H1 (cell line): ENCODE results near the gene POLR2M. TPM values are rescaled to one million over a fixed set of nuclear protein-coding genes. Genes with fewer than 3 reads are reported as not detected.

ENCODE experiments used
- BRCA1 ChIP-seq: IDR thresholded peaks from 2 replicates; pipeline ENCODE4 v1.6.1; 2012; ENCODE audit warnings: low read depth, low read length, improper control_type of control experiment
- CEBPB ChIP-seq: IDR thresholded peaks from 2 replicates; pipeline ENCODE4 v1.6.1; 2012; ENCODE audit warnings: low read depth, low read length
- RBBP5 ChIP-seq: IDR thresholded peaks from 2 replicates; pipeline ENCODE4 v1.7.1; 2012; ENCODE audit warnings: low read depth, mild to moderate bottlenecking, inconsistent platforms, low read length, moderate library complexity, borderline replicate concordance
- SIN3A ChIP-seq, 2 experiments: IDR thresholded peaks in 1 of 2; conservative IDR thresholded peaks in 1 of 2; 2 replicates each; pipeline ENCODE4 v1.6.1; 2011 to 2012; ENCODE audit warnings: low read length in 2 of 2, improper control_type of control experiment in 1 of 2, low read depth in 1 of 2, mild to moderate bottlenecking in 1 of 2
- SP2 ChIP-seq: IDR thresholded peaks from 2 replicates; pipeline ENCODE4 v1.6.1; 2012; ENCODE audit warnings: mild to moderate bottlenecking, low read length, inconsistent platforms
- SRF ChIP-seq: IDR thresholded peaks from 2 replicates; pipeline ENCODE4 v1.6.1; 2011; ENCODE audit warnings: mild to moderate bottlenecking, low read depth, low read length, moderate library complexity
- polyA plus RNA-seq, 7 experiments: library from polyadenylated mRNA; depleted of rRNA in 3 of 7; stranded (reverse) in 5 of 7; unstranded in 2 of 7; fragments of >200 nt in 5 of 7; fragments of 200-250 nt in 2 of 7; gene quantifications; 1 replicate in 5 of 7; 2 replicates in 1 of 7; 4 replicates in 1 of 7; pipeline versions ENCODE4 v1.2.1 to v1.2.3, GENCODE V29; 2011 to 2013; ENCODE audit warnings: missing spikeins in 2 of 7, mixed read lengths in 2 of 7
- total RNA-seq: library from RNA; stranded (reverse); fragmentation: NEBNext Ultra II Directional; extraction: Animal tissue kit (Norgen Biotek cat#: 25700); gene quantifications from 2 replicates; pipeline ENCODE4 v1.2.1, GENCODE V29; 2021
- TF ChIP-seq, protein P1 (sequence below), 3 experiments: IDR thresholded peaks; 1 replicate in 2 of 3; 2 replicates in 1 of 3; pipeline versions ENCODE4 v1.5.1 to v1.6.1; 2011; ENCODE audit warnings: low read length in 3 of 3, mild to moderate bottlenecking in 3 of 3, inconsistent platforms in 2 of 3, low read depth in 1 of 3, moderate library complexity in 1 of 3; ENCODE audit not compliant: insufficient read depth in 1 of 3; ENCODE audit errors: control extremely low read depth in 1 of 3

POLR2M gene
- total and polyA plus RNA-seq, 2 of the 8 experiments (the other 6 are each of a cell fraction or from before 2014, with no cell fraction given), result 32.7 to 55.1 TPM

DNA sequence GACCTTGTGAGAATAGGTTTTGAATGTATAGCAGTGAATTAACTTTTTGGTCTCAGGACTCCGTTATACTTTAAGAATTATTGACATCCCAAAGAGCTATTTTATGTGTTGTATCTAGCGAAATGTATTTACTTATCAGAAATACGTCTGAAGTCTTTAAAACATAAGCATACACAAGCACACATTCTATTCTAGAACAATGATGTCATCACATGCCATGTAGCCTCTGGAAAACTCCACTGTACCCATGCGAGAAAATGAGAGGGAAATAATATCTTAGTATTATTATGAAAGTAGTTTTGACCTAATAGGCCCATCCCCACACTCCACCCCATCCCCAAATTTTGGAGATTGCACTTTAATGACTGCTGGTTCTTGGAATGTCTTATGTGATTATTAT is 1.5 kb downstream of the POLR2M start (continued):
- TF ChIP-seq, protein P1, sequence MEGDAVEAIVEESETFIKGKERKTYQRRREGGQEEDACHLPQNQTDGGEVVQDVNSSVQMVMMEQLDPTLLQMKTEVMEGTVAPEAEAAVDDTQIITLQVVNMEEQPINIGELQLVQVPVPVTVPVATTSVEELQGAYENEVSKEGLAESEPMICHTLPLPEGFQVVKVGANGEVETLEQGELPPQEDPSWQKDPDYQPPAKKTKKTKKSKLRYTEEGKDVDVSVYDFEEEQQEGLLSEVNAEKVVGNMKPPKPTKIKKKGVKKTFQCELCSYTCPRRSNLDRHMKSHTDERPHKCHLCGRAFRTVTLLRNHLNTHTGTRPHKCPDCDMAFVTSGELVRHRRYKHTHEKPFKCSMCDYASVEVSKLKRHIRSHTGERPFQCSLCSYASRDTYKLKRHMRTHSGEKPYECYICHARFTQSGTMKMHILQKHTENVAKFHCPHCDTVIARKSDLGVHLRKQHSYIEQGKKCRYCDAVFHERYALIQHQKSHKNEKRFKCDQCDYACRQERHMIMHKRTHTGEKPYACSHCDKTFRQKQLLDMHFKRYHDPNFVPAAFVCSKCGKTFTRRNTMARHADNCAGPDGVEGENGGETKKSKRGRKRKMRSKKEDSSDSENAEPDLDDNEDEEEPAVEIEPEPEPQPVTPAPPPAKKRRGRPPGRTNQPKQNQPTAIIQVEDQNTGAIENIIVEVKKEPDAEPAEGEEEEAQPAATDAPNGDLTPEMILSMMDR (IDR thresholded peaks at IDR 0.05; ENCODE audit: control extremely low read depth in 1 of 3, insufficient read depth in 1 of 3, low read depth in 1 of 3, low read length in 3 of 3), result no peak
- no peak for TF ChIP-seq SRF
- no peak for TF ChIP-seq SP2
- TF ChIP-seq CEBPB, result no peak
- TF ChIP-seq RBBP5, result no peak
- no peak for TF ChIP-seq BRCA1
- no peak for TF ChIP-seq SIN3A (conservative IDR thresholded peaks at IDR 0.05 in 1 of 2, IDR thresholded peaks at IDR 0.05 in 1 of 2; ENCODE audit: low read depth in 1 of 2, low read length in 2 of 2)
